ENCODE results near the gene IRX6.
A peak's percentile ranks its signal among the peaks of the same experiment; 100 is the strongest.

The IRX6 gene

GRCh38 chr16:55367866-55368603 is 44.0 kb downstream of the IRX6 start:
- peak; percentile 61 for DNase-seq (ENCODE audit: low read depth)

DNA sequence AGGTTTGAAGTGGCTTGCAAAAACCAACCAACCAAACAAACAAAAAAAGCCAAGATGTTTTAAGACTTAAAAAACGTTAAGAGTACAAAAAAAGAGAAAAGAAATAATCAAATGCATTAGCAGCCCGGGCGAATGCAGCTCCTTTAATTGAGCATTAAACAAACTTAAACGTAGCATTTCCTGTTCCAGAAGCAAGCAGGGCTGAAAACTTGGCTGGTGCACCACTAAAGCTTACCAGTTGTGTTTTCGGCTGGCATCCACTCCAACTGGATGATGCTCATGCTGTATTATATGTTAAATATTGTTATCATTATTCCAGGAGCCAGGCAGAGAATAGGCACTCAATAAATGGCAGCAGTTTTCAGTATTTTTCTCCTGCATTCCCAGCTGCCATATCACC is 45.1 kb downstream of the IRX6 start:
- DNase-seq (ENCODE audit: low read depth), result no peak

- peak; percentile 35 for DNase-seq (ENCODE audit: low read depth)
Measured at GRCh38 chr16:55370762-55371482, 46.9 kb downstream of the IRX6 start.

- DNase-seq (ENCODE audit: low read depth), result no peak
Measured at GRCh38 chr16:55372792-55373488, 48.9 kb downstream of the IRX6 start.

DNA sequence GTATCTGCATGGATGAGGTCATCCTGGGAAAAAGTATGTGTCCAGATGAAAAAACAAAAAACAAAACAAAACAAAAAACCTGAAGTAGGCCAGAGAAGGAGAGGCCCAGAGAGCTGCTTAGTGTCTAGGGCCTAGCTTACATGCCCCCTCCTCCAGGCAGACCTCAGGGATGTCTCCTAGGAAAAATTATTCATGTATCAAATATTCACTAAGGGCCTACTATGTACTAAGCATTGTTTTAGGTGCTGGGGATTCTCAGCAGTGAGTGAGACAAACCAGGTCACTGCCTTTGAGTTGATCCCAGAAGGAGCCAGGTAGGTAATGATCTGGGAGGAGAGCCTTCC is 49.5 kb downstream of the IRX6 start:
- DNase-seq (ENCODE audit: low read depth), result no peak

GRCh38 chr16:55376045-55376444 is 52.0 kb downstream of the IRX6 start:
- DNase-seq (ENCODE audit: low read depth), result no peak

DNA sequence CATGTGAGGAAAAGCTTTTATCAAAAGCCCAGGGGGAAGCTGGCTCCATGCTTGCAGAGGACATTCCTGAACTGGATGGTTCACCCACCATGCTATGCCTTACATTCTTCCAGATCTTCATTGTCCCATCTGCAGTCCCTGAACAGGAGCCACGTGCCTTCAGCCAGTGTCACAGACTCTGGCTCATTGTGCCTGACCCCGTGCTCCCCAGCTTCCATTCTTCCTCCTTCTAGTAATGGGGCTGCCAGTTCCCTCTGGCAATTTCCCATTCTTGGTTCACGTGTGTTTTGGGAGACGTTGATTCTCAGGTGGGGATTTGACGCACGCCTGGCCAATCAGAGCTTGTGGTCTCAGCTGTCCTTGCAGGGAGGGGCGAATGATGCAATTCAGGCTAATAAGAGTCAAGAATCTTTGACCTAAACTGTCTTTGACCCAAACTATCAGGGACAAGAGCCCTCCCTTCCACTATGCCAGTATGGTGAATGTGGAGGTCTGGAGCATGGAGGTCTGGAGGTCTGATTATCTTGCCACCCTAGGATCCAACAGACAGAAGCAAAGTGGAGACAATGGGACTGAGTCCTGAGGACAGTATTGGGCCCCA is 52.7 kb downstream of the IRX6 start:
- no peak for DNase-seq (ENCODE audit: low read depth)

DNA sequence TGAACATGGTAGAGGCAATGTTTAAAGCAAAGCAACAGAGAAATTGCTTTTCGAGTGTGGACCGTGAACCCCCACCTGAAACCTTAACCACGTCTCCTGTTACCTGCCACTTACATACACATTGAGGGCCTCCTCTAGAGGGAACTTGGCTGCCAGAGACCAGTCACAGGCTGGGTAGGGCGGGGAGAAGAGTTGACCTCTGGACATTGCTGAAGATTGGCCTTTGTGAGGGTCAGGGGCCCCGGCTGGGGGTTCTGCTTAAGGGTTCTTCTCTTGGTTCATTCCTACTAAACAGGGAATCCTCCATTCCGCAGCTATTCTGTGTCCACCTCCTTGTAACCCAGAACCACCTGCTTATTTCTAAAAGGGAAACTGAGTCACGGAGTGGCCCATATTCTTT is 53.8 kb downstream of the IRX6 start:
- no peak for DNase-seq (ENCODE audit: low read depth)

DNA sequence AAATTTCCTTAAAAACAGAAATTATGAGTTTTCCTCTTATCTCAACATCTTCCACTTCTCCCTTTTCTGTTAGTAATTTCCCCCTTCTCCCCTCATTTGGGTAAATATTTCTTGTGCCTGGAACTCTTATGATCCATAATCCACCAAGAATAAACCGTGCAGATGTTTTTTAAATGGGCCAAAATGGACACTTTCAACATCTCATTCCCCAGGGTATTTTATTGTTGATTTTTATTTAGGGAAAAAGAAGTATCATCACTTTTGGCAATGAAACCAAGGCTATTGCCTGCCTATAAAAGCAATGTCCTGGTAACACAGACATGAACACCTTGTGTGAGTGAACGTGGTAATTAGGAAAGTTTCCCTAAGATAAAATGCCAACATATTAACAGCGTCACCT is 54.6 kb downstream of the IRX6 start:
- no peak for DNase-seq (ENCODE audit: low read depth)

DNA sequence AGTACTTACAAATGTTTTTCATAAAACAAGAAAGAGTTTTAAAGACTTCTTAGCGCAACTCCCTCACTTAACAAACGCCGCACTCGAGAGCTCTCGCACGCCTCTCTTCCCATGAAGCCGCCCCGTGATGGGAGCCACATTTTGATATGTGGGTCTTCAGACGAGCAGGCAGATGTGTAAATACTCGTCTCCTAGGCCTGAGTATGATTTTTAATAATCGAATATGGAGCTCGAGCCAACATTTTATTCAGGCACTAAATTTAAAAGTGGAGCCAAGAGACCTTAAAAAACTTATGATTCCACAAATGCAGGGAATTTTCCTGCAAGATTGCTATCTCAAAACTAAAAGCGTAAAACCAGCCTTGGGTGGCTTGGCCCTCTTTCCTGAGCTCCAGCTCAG is 55.4 kb downstream of the IRX6 start:
- DNase-seq (ENCODE audit: low read depth), result no peak

DNA sequence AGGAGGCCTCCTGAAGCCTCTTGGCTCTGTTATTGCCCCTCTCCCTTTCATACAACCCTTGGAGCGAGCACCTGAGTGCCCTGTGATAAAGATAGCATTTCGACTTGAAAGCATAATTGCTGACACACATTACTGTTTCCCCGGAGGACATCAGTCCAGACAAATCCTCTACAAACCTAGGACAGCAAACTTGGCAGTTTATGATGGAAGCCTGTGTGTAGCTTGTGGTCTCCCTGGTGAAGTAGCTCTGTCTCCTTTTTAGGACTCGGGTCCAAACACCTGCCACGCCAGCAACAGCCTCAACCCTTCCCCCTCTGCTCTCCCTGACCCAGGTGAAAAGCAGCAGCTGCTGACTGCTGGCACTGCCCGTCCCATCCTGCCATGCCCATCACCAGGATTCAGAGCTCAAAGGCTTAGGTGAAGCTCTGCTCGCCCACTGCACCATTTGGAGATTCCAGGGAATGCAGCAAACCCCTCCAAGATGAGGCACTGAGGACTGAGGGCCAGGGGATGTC is 55.9 kb downstream of the IRX6 start:
- no peak for DNase-seq (ENCODE audit: low read depth)
